NT2/D1 (cell line): ENCODE results near the gene SMAD6.

Experiments used
- DNase-seq: peaks from one replicate; pipeline ENCODE4 v3.0.0-alpha.2; 2011; ENCODE audit warnings: low read depth, low spot score
- H3K27me3 ChIP-seq: 2 replicates; pipeline ENCODE4 v1.6.0; 2011; ENCODE audit warnings: mild to moderate bottlenecking; ENCODE audit not compliant: insufficient read length, insufficient read depth
- H3K36me3 ChIP-seq: 2 replicates; pipeline ENCODE4 v1.6.1; 2011; ENCODE audit warnings: mild to moderate bottlenecking, low read length, mixed read lengths; ENCODE audit not compliant: insufficient read depth, insufficient read length
- H3K4me1 ChIP-seq: 2 replicates; pipeline ENCODE4 v1.5.1; 2011; ENCODE audit not compliant: insufficient read depth, insufficient read length
- H3K4me3 ChIP-seq: 2 replicates; pipeline ENCODE4 v1.5.1; 2011; ENCODE audit warnings: low read depth; ENCODE audit not compliant: insufficient read length
- H3K9ac ChIP-seq: 2 replicates; pipeline ENCODE4 v1.6.0; 2011; ENCODE audit warnings: low read depth; ENCODE audit not compliant: insufficient read length
- H3K9me3 ChIP-seq: 2 replicates; pipeline ENCODE4 v1.5.1; 2011; ENCODE audit warnings: mild to moderate bottlenecking, low read length; ENCODE audit not compliant: insufficient read depth
- SUZ12 ChIP-seq: IDR thresholded peaks from 2 replicates; pipeline ENCODE4 v1.6.1; 2011; ENCODE audit not compliant: insufficient read length, insufficient read depth; ENCODE audit errors: extremely low read depth
- YY1 ChIP-seq: IDR thresholded peaks from 2 replicates; pipeline ENCODE4 v1.6.1; 2011; ENCODE audit not compliant: insufficient read length, insufficient read depth
- ZNF274 ChIP-seq: IDR thresholded peaks from 2 replicates; pipeline ENCODE4 v1.6.1; 2011; ENCODE audit warnings: mild to moderate bottlenecking, low read depth, low read length

The SMAD6 gene

GRCh38 chr15:66783725-66784124, 81.7 kb downstream of the SMAD6 start:
- H3K27me3 ChIP-seq: no peaks in the 10 kb centered on the region

DNA sequence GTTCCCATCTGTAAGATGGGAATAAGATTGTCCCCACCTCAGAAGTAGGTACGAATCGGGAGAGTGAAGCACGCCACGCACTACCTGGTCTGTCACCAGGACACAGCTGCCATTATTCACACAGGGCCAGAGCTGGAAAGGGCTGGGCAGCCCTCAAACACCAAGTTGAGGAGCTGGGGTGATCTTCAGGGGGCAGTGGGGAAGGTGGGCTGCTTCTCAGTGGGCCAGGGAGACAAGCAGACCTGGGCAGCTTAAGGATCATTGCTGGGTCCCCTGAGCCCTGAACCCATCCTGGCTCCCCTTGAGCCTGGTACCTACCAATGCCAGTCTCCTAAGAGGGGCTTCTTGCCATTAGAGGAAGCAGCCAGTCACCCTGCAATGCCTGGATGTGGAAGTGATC, 82.1 kb downstream of the SMAD6 start:
- H3K36me3 ChIP-seq: peaks cover 30% of the 10 kb centered on the region
- no peak for DNase-seq
- H3K4me1 ChIP-seq: peaks cover 24% of the 10 kb centered on the region
- H3K4me3 ChIP-seq: no peak overlapping the region
- TF ChIP-seq ZNF274 (no peak), SUZ12 (no peak), YY1 (no peak)
- no peaks in the 10 kb centered on the region for H3K27me3 ChIP-seq
- no peak overlapping the region for H3K9ac ChIP-seq
- no peaks in the 10 kb centered on the region for H3K9me3 ChIP-seq

More at GRCh38 chr15:66783725-66784124, 81.7 kb downstream of the SMAD6 start:
- no peak overlapping the region for H3K4me3 ChIP-seq
- H3K9ac ChIP-seq: no peak overlapping the region
- H3K9me3 ChIP-seq: no peaks in the 10 kb centered on the region
- H3K4me1 ChIP-seq: peaks cover 28% of the 10 kb centered on the region
- DNase-seq: no peak
- TF ChIP-seq ZNF274 (no peak), YY1 (no peak), SUZ12 (no peak)
- peaks cover 34% of the 10 kb centered on the region for H3K36me3 ChIP-seq

- TF ChIP-seq SUZ12 (no peak), ZNF274 (no peak), YY1 (no peak)
- Histone ChIP-seq H3K27me3 (no peaks in the 10 kb centered on the region), H3K9me3 (no peaks in the 10 kb centered on the region), H3K9ac (no peak overlapping the region), H3K4me1 (peaks cover 13% of the 10 kb centered on the region), H3K36me3 (peaks cover 26% of the 10 kb centered on the region), H3K4me3 (no peak overlapping the region)
- no peak for DNase-seq
Observed at GRCh38 chr15:66785637-66786036, 83.6 kb downstream of the SMAD6 start.

DNA sequence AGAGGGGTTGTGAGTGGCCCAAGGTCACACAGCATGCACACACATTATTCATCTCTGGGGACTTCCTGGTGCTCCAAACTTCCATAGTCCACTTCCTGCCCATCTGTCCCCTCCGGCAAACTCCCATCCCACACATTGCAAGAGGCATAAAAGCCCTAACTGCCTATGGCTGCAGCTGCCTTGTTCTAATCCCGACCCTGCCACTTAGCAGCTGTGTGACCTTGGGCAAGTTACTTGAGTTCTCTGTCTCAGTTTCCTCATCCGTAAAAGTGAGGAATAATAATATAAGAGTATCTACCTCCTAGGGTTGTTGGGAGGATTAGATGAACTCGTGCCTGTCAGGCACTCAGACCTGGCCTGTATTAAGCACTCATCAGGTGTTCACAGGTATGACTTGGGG, 84.2 kb downstream of the SMAD6 start:
- no peak overlapping the region for H3K9ac ChIP-seq
- H3K4me3 ChIP-seq: no peak overlapping the region
- peaks cover 10% of the 10 kb centered on the region for H3K4me1 ChIP-seq
- TF ChIP-seq SUZ12: no peak
- no peak for TF ChIP-seq ZNF274
- no peak for DNase-seq
- H3K27me3 ChIP-seq: no peaks in the 10 kb centered on the region
- peaks cover 20% of the 10 kb centered on the region for H3K36me3 ChIP-seq
- H3K9me3 ChIP-seq: no peaks in the 10 kb centered on the region

DNA sequence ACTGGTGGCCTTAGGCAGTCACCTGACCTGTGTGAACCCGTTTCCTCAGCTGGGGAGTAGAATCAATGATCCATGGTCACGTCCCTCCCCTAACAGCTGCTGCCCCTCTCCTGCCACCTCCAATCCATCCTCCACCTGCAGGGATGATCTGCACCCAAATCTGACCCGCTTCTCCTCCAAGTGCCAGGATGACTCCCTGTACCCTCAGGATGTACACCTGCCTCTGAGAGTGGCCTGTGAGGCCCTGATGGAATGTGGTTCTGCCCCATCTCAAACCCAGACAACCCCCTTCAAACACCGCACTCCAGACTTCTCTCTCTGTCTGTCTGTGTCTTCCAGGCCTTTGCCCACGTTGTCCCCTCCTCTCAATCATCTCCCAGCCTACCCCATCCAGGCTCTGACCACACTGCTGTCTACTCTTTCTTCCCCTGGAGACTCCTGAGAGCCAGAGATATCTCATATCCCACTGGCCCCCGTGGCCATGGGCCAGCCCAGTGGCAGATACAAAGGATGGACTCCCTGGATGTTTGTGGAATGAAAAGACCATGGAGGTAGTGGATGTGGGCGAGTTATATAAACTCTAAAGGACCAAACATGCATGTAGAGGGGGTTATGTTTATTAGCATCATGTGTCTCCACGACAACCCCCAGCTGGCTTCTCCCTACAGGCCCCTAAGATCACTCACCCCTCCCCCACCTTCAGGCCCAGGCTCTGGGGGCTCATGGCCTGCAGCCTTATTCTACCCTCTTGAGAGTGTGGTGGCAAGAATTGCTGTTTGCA, 84.9 kb downstream of the SMAD6 start:
- peaks cover 13% of the 10 kb centered on the region for H3K36me3 ChIP-seq
- TF ChIP-seq YY1 (no peak), ZNF274 (no peak), SUZ12 (no peak)
- DNase-seq: no peak
- H3K9me3 ChIP-seq: no peaks in the 10 kb centered on the region
- peaks cover 10% of the 10 kb centered on the region for H3K4me1 ChIP-seq
- no peaks in the 10 kb centered on the region for H3K27me3 ChIP-seq
- no peak overlapping the region for H3K4me3 ChIP-seq
- no peak overlapping the region for H3K9ac ChIP-seq

DNA sequence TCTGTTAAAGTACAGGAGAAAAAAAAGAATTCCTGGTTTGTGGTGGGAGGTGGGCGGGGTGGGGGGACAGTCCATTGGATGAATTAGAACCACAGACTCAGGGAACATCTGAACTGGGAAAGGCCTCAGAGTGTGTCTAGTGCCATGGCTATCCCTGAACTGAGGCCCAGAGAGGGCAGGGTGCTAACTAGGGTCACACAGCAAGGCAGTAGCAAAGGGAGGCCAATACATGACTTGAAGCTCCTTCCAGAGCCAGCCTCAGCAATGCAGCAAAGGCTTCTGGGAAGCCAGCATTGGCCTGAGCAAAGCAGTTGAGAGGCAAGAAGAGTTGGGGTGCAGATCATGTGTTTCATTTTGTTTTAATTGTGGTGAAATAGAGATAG, 85.4 kb downstream of the SMAD6 start:
- Histone ChIP-seq H3K9me3 (no peaks in the 10 kb centered on the region), H3K9ac (no peak overlapping the region), H3K4me3 (no peak overlapping the region), H3K27me3 (no peaks in the 10 kb centered on the region), H3K36me3 (peaks cover 10% of the 10 kb centered on the region), H3K4me1 (peaks cover 10% of the 10 kb centered on the region)
- TF ChIP-seq YY1 (no peak), ZNF274 (no peak), SUZ12 (no peak)
- DNase-seq: no peak

GRCh38 chr15:66788024-66788423, 86.0 kb downstream of the SMAD6 start:
- peaks cover 10% of the 10 kb centered on the region for H3K4me1 ChIP-seq
- no peak for TF ChIP-seq YY1
- no peak for TF ChIP-seq SUZ12
- no peak for TF ChIP-seq ZNF274

More at GRCh38 chr15:66788024-66788423, 86.0 kb downstream of the SMAD6 start:
- H3K36me3 ChIP-seq: peaks cover 7% of the 10 kb centered on the region
- no peaks in the 10 kb centered on the region for H3K9me3 ChIP-seq
- no peaks in the 10 kb centered on the region for H3K27me3 ChIP-seq
- no peak overlapping the region for H3K4me3 ChIP-seq
- H3K9ac ChIP-seq: no peak overlapping the region
- no peak for DNase-seq
